Kidney capillary endothelial cell (primary cell): ENCODE results near the gene CEBPE.

ENCODE experiments used
- DNase-seq: peaks from one replicate; pipeline ENCODE4 v3.0.0-alpha.2; 2018; ENCODE audit warnings: low spot score

The CEBPE gene

GRCh38 chr14:23076785-23077408, 42.2 kb downstream of the CEBPE start:
- no peak for DNase-seq

DNA sequence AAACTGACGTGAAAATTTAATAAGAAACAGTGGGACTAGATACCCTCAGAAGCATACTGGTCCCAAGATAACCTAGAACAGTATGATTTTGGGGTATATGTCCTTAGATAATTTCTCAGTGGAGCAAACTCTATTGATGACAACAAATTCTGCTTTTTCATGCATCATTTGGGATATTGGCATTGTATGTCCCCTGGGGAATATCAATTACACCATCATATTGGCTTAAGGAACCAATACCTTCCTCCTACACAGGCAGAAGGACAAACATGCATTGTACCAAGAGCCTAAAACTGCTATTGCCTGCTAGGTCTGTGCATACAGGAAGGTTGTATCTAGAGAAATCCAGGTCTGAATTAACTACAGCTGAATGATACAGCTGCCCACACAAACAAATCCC, 44.1 kb downstream of the CEBPE start:
- DNase-seq, result no peak

GRCh38 chr14:23071921-23072539, 47.0 kb downstream of the CEBPE start:
- no peak for DNase-seq

DNA sequence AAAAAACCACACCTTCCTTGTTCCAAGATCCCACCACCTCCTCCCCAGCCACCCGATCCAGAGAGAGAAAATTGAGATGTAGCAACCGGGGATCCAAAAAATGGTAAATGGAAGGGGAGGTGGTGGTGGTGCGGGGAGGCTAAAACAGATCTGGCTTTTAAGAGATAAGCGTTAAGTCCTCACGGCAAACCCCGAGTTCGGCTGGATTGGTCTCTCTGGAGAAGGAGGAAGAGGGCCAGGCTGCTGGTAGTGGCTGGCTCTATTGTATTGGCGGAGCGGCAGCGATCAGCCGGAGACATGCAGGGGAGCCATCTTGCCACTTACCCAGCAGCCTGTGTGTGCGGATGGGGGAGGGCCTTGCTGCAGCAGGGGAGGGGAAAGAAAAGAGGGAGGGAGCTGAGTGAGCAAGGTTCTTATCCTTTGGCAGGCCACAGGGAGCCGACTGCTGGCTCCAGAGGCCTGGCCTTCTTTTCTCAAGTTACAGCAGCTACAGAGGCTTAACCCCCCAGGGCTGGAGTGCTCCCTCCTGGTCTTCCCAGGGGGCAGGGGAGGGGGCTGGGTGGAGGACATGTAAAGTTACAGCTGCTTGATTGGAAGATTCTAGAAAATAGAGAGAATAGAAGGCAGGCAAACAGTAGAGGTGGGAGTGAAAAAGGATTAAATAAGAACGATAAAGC, 47.7 kb downstream of the CEBPE start:
- DNase-seq, result peak; percentile 73

DNA sequence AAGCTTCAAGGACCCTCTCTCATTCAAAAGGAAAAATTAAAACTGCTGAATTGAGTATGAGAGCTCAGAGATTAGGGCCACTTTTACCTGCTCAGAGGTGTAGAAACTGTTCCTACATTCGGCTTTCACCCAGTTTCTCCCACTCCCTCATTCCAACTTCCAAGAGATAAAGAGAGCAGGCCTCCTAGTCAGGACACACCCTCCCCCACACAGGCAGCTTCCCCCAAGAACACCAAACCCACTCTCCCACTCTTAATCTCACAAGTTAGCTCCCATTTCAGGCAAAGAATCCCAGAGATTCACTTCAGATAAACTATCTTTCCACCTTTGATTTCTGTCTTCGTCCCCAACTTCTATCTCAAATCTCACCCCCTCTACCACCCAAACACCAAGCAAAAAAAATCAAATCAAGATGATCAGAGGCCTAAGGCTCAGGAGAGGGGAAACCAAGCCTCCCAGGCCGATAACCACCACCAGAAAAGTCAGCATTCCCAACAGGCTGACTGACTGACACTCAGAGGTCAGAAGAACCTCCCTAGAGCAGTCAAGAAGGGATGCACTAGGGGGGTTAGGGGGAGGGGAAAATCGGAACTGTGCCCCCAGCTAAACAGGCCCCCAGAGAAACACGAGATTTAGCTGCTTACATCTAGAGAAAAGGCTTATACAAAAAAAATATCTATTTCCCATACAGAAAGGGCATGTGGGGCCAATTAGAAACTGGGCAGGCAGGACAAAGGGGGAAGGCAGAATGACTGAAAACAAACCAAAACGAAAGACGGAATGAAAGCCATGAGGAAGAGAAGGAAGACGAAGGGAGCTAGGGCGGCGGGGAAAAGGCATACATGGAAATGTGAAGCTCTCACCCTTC, 48.6 kb downstream of the CEBPE start:
- DNase-seq, result no peak

- DNase-seq, result no peak
Measured at GRCh38 chr14:23069413-23069806, 49.6 kb downstream of the CEBPE start.

- DNase-seq, result peak; percentile 91
Measured at GRCh38 chr14:23068789-23069412, 50.2 kb downstream of the CEBPE start.

GRCh38 chr14:23067847-23068788, 50.9 kb downstream of the CEBPE start:
- DNase-seq, result no peak
